Measurements from ENCODE around the gene ACSS1.

ACSS1 gene

DNA sequence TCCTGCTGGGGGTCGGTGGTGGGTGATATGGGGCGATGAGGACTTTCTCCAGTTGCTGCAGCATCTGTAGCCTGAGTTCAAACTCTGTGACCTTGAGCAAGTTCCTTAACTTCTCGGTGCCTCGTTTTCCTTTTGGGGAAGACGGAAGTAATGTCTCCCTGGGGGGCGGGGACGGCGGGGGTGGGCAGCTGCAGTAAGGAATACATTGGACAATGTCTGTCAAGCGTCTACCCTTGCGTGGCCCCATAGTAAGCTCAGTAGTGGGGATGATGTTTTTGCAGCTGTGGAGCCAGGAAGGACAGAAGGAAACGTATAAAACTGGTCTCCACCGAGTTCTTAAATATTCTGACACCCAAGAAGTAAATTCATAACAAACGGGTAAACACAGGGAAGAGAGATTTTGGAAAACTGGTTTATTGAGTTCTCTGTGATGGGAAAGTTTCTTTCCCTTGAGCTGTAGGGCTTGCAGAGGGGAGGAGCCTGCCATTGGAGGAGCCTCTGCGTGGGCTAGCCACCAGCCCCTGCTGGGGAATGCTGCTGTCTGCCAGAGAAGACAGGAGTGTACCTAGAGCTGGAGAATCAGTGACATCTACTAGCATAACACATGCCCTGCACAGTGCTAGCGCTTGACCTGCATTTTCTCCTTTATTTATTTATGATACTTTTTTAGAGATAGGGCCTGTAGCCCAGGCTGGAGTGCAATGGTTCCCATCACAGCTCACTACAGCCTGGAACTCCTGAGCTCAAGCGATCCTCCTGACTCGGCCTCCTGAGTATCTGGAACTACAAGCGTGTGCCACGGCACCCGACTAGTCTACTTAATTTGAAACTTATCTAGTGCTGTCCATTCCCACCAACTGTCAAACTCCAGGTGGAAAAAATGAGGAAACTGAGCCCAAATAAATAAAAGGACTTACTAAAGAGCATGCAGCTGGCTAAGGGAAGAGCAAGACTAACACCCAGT is 1.2 kb upstream of the ACSS1 start:
- DNase-seq: no peak

DNA sequence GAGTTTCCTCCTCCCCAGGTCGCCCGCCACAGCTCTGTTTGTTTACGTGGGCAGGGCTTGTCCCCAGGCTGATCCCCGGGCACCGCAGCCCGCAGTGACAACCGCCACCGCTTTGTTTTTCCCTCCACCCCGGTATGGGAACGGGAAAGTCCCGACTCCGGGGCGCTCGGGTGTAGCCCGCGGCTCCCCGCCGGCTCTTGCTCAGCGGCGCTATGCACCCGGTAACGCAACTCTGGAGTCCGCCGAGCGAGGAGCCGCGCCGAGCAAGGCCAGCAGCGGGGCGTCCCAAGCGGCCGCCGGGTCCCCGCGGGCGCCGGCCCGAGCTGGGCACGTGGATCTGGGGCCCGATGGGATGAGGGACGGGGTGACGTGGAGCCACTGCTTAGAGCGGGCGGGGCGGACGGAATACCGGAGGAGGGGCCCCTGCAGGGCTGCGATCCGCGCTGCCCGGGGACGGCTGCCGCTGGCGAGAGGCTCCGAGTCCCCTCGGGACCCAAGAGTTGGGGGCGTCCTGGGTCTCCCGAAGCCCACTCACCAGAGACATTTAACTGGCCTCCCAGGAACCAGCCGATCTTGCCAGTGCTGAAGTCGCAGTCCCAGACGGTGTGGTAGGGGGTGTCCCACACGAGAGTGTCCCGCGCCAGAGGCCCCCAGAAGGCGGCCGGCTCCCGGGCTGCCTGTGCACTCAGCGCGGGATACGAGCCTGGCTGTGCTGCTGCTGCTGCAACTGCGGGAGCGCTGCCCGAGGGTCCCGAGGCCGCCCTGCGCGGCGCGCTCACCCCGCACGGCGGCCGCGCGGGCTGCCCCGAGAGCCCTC is 497 bp downstream of the ACSS1 start:
- no peak for DNase-seq

DNA sequence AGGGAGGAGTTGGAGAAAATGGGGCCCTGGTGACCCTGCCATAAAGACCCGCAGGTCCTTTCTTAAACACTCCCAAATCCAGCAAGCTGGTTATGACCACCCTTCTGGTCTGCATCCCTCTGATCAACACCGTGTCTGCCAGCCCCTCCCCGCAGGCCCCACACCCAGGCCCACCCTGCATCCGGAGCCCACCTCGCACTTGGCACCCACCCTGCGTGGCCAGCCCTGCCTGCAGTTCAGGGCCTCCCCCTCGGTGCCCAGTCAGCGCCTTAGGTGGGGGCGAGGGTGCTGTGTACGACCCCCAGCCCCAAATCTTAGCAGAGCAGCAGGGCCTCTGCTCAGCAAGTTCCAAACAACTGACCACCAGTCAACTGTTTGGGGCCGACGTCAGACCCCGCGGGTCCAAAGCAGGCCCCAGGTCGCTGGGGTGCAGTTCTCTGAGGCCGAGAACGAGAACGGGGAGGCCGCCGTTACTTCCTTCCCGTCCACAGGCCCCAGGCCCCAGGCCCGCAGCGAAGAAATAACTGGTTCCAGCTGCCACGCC is 1.2 kb downstream of the ACSS1 start:
- no peak for DNase-seq

DNA sequence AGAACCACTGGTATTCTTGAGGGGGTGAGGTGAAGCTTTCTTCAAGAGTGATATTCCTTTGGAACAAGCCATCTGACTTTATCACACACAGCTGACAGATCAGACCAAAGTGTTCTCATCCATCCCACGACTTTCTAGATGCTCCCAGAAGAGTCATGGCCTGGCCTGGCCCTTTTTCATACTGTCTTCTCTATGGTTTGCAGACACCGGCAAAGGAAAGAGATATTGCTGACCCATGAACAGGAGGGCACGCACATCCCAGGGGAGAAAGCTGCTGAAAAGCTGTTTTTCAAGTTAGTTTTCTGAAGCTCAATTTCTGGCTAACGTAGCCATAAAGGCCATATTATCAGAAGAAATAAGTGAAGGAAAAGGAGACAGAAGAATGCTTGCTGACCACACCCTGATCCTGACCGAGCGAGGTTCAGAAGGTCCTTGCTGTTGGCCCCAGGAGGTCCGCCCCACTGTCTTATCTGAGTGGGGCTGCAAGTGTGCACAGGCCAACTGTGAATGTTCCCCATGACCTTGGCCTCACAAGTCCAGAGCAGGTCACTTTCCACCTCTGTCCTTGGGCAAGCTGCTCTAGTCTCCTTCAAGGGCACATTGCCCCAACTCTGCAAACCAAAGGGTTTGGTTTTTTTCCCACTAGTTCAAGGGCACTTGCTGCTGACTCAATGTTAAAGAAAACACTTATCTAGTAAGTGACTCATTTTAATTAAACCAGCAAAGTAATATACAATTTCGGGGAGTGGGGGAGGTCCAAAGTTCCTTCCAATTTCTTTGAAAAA is 2.0 kb downstream of the ACSS1 start:
- DNase-seq: no peak

DNA sequence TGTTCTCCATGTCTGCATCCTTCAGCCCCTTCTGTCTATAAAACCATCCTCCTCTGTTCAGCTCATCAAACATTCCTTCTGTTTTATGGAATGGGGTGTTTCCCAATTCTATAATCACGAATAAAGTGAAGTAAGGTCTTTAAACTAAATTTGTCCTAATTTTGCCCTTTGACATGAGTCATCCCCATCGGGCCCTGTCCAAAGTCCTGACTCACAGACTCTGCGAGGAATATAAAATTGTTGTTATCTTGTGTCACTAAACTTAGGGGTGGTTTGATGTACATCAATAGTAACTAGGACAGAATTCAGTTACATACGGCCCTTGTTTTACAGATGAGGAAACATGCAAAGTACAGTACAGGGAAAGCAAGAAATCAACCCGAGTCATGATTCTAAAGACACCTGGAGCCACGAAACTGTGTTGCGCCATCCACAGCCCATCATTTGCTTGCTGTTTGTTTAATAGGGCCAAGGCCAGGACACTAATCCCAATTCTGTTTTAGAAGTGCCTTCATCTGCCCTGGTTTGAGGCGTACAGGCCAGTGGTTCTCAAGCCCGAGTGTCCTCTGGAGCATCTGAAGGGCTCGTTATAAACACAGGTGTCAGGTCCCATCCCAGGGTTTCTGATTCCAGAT is 2.8 kb downstream of the ACSS1 start:
- no peak for DNase-seq

DNA sequence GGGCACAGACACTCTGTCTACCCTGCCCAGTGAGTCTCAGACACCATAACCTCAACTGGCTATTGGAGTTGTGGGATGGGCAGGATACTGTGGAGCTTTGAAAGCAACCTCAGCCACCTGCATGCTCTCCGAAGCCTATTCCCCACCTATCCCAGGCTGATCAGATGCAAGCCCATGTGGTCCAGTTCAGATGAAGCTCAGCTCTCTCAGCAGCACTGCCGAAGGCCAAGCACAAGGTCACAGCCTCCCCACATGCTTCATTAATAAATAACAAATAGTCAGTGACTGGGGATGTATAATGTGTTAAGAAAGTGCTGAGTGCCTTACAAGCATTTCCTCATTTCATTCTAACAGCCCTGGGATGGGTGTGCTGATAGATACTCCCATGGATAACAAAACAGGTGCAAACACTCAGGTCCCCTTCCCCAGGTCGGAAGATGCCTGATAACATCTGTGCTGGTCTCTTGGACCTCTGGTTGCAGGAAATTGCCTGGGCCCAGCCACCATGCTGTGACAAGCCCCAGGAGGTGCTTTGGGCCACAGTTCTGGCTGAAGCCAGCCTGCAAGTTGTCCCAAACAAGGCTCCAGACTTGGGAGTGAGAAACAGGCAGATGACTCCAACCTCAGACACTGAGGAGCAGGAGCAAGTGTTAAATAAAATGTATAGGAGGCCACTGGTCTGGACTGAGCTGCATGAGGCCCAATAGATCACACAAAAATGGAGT is 3.7 kb downstream of the ACSS1 start:
- no peak for DNase-seq

DNA sequence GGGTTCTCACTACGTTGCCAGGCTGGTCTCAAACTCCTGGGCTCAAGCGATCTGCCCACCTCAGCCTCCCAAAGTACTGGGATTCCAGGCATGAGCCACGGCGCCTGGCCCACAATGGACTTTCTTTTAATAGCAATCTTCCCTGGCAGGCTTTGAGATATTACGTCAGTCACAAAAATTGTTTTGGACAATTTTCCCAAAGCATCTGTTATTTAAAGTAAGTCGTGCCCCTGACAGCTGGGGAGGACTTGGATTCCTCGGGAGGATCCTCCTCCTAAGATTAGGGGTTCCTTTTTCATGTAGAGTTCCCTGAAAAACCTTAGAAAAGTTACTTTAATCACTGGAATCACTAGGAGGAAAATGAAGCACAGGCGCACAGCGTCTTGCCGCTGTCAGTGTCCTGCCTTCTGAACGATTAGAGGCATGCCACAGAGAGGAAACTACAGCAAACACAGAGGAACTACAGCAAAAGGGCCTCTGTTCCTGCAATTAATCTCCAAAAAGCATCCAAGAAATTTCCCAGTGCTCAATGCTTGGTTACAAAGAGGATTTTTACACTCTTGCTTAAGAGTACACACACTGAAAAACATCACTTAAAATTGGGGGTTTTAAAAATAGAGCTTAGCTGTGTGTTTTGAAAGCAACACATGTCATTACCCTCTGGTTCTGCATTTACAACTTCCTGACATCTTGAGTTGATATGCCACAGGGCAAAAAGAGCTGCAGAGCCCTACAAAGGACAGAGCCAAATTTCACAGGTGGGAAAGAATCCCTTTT is 4.5 kb downstream of the ACSS1 start:
- DNase-seq: no peak

DNA sequence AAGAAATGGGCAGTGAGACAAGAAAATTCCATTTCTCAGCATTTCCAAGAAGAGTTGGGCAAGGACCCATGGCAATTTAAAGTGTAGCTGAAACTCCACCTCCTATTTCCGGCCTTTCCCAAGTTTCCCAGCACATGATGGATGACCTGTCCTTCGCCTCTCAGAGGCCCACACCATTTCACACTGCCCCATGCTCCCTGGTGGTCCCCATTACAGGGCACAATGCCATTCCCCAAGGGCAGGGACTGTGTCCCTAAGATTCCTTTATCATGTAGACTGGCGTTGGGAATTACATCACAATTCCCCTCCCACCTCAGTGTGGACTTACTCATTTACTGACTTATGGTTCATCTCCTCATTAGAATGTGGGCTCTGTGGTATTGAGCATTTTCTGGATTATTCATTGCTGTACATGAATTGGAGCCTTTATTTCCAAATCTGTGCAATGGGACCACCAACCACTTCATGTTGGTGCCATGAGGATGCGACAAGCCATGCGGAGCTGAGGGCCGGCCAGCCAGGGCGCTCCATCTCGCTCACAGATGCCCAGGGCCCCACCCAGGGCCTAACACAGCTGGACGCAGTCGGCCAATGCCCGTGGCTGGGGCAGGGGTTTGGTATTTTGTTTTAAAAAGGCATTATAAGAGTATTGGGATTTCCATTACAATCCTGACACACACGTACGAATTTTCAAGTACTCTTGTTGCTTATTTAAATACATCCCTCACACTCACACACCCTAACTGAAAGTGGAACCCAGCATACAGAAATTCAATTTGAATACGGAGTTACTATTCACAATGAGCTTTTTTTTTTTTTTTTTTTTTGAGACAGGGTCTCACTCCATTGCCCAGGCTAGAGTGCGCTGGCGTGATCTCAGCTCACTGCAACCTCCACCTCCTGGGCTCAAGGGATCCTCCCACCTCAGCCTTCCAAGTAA is 5.4 kb downstream of the ACSS1 start:
- DNase-seq: no peak

DNA sequence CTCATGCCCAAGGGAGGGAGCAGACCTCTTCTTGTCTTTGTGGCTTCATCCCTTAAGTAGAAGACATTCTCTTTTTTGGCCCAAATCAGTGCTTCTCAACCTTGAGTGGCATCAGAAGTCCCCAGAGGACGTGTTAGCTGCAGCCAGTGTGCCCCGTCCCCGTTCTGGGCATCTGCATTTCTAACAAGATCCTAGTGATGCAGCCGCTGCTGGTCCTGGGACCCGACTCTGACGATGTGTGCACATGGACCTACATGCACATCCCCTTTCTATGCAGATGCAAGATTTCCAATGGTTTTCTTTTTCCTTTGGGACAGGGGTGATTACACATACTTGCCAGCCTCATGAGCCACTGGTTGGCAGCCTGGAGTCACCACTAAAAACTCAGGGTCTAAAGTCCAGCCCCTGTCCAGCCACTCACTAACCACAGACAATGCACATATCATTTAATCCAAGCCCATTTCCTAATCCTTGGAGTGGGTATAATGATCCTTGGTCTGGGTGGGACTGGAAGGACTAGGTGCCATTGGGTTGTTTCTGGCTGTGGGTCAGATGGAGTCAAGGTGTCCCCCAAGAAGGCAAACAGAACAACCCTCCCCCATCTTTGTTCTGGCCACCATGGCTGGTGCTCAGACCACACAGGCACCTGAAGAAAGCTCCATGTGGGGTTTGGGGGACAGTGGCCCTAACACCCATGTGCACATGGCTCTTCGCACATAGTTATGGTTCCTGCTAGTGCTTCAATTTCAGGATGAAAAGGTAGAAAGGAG is 6.4 kb downstream of the ACSS1 start:
- DNase-seq: no peak

DNA sequence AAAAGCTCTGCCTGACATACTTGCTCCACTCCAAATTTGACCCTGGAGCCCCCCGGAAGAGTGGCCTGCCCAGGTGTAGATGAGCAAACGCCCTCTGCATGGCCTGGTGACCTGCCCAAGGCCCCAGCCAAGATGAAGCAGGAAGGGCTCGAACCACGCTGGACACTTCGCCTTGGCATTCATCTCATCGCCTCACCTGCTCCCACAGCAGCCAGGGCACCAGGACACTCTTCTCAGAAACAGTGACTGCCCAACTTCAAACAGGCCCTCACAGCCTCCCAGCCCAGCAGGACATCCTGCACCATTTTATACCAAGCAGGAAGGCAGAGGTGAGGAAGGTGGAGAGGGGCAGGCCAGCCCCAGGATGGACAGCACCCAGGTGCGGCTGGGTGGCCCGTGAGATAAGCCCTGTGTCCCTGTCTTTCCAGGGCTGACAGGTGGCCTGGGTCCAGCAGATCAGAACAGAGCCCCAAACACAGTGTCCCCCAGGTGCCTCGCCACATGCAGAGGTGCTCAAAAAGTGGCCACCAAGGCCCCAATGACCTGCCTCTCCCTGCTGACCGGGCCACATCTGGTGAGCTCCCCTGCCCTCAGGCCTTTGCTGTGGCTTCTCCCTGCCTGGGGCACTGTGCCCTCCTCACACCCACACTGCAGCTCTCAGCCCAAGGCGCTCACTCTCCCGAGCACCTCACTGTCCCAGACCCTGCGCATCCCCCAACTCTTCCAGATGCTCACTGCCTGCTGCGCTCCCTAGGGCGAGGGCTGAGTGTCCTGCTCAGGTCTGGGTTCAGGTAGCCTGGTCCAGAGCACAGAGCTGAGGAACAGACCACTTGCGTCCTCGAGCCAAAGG is 7.2 kb downstream of the ACSS1 start:
- DNase-seq: no peak

DNA sequence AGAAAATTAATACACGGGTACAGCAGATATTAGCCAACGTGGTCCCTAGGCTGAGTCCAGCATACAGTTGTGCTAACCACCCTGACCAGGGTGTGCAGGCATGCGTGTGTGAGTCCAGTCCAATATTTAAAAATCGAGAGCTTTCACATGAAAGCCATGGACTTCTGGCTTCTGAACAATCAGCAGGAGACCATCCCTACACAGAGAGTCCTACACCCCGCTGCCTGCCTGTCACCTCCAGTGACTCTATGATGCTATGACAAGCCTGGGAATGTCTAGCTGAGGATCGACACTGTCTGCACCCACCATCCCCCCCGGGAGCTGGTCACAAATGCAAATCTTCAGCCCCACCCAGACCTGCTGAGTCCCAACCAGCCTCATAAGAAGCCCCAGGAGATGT is 7.9 kb downstream of the ACSS1 start:
- no peak for DNase-seq

DNA sequence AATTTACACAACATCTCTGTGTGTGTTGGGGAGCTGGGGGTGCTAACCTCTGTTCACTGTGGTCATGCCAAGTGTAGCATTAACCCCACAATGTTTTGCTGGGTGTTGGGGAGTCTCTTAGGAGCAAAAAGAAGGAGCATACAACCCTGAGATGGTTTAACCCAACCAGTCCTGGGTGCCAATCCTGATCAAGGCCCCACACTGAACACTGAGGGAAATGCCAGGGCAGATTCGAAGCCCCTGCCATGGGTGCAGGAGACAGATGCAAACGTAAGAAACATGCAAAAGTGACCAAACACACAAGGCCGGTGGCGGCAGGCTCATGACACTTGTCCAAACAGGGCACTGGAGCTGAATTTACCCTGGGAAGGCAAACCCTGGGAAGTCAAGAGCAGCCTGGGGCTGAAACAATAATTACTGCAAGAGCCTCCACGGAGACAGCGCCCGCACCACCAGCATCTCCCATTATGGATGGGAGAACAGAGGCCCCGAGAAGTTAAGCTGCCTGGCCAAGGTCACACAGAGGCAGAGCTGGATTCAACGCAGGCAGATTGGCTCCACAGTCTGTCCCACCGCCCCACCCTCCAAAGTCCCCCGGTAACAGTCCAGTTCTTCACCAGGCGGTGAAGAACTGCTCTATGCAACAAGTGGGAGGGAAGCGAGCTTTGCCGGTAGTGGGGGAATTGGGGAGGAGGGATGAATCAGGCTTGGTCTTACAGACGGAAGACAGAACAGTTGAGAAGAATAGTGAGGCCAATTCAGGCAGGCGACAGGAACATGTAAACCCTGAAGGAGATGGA is 8.5 kb downstream of the ACSS1 start:
- DNase-seq: no peak

DNA sequence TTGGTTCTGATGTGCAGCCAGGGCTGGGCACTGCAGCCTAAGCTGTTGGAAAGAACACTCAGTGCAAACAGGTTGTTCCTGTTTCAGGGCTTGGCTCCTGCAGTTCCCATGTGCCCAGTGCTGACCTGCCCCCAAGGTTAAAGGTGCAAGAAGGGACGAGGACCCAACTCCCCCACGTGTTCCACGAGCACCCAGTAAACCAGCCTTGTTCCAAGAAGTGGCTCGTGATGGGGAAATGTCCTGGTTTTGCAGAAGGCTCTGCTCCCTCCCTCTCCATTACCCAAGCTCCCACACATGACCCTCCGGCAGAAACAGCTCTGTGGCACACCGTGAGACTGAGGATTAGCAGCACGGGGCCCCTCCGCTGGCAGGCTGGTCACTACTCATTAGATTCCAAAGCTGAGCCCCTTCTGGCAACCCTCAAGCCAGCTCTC is 9.4 kb downstream of the ACSS1 start:
- DNase-seq: no peak

DNA sequence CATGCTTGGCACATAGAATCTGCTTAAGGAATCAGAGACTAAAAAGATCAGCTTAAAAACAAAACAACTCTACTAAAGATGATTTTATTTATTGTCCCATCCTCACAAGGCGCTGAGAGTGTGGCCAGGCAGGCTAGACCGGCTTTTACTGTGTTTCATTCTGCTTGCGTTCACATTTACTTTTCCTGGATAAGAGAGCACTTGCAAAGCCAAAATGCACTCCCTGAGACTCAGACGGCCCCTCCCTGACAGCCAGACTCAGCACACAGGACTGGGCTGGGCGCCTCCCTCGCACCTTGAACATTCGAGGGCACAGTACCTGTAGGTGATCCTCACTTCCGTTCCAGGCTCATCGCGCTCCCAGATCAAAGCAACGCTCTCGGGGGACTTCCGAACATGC is 10.2 kb downstream of the ACSS1 start:
- DNase-seq: no peak

DNA sequence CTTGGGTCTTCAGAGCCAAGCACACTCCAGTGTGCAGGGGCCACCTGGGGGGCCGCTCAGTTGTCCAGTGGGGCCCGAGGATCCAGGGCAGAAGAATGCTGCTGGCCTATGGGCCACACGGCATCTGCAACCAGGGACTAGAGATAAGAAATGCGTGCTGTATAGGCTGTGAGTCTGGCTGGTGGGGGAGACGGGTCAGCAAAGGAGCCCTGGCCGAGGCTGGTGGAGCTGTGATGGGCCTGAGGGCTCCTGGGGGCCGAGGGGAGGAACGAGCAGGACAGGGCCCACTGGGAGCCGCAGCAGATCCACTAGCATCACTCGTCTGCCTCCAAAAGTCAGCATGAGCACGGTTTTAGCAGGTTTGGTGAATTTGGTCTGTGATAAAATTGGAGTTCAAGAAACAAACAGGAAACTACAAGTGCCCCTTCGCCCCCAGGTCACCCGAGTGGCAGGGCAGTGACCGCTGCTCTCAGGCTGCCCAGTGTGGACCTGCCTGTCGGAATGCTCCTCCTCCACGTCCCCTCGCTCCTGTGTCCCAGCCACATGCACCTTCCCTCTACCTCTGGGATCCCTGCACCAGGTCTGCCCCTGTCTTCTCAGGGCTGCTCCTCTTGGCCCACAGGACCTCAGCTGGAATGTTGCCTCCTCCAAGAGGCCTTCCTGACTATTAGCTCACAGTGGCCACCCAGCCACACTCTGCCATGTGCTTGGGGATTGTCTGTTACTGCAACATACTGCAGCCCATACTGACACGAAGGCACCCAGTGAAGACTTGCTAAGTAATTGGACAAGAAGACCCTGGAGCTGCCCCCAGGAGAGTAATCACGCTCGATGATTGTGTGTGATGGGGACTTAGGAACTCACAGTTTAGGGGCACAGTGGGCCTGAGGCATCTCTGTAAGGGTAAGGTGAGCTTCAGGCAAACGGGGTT is 10.9 kb downstream of the ACSS1 start:
- DNase-seq: no peak

DNA sequence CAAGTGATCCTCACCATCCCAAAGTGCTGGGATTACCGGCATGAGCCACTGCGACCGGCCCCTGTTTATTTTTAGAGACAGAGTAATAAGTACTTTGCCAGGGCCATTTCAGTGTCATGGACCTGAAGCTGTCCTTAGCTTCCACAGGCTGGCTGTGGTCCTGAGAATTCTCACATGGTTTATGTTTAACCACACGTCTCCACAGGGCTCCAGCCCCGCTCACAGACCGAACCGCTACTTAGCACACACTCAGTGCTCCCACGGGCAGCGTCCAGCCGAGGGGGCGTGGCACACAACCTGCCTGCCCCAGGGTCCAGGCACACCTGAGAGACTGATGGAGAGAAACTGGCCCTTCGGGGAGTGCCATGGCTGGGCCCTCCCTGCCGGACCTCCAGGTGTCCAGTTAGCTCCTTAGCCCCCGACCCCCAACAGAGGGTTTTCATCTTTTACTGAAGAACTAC is 11.7 kb downstream of the ACSS1 start:
- DNase-seq: no peak
